Upper lobe of right lung (tissue), 1 donor: ENCODE results near the gene HSPBP1. TPM values are rescaled to one million over a fixed set of nuclear protein-coding genes. Genes with fewer than 3 reads are reported as not detected.

Source experiments
- ATAC-seq: fragments of 200-7000 bp; cut with Tn5 transposase; one replicate; pipeline ENCODE4 v1.9.1; 2020; ENCODE audit warnings: mild to moderate bottlenecking, moderate library complexity
- DNase-seq: peaks from one replicate; pipeline ENCODE4 v3.0.0-alpha.2; 2020
- H3K27ac ChIP-seq: fragments of 200-600 bp; one replicate; pipeline ENCODE4 v1.8.0; 2022
- H3K27me3 ChIP-seq: fragments of 200-600 bp; one replicate; pipeline ENCODE4 v1.8.0; 2022; ENCODE audit warnings: mild to moderate bottlenecking
- H3K36me3 ChIP-seq: fragments of 200-600 bp; one replicate; pipeline ENCODE4 v1.8.0; 2022
- H3K4me1 ChIP-seq: fragments of 200-600 bp; one replicate; pipeline ENCODE4 v1.8.0; 2022
- H3K4me3 ChIP-seq: fragments of 200-600 bp; one replicate; pipeline ENCODE4 v1.8.0; 2022; ENCODE audit warnings: mild to moderate bottlenecking
- H3K9me3 ChIP-seq: fragments of 200-600 bp; one replicate; pipeline ENCODE4 v1.8.0; 2022
- intact Hi-C: fragments of 100-400 bp; cut with DNase I; formaldehyde crosslinking; loops from one replicate; pipeline ENCODE4 v1.11.0; 2022
- total RNA-seq: library from RNA; stranded (reverse); fragmentation: NEBNext Ultra II Directional; extraction: Animal tissue kit (Norgen Biotek cat#: 25700); gene quantifications from one replicate; pipeline ENCODE4 v1.2.1, GENCODE V29; 2021
- TF ChIP-seq, protein P1 (sequence below): fragments of 200-600 bp; IDR thresholded peaks from one replicate; pipeline ENCODE4 v1.8.0; 2022; ENCODE audit warnings: antibody characterized with exemption
- donor health status: DM: no; HTN: yes; CAD: no; lungs with severe emphysema.

HSPBP1 gene
- total RNA-seq, 1 donor from 2014 or later = 19.7 TPM

GRCh38 chr19:55269299-55269698, 10.6 kb downstream of the HSPBP1 start:
- H3K27ac ChIP-seq = no peak overlapping the region
- no peaks in the 10 kb centered on the region for H3K27me3 ChIP-seq
- no peak overlapping the region for H3K4me3 ChIP-seq
- intact Hi-C loops = no loop called here
- peaks cover 21% of the 10 kb centered on the region for H3K36me3 ChIP-seq
- TF ChIP-seq, protein P1, sequence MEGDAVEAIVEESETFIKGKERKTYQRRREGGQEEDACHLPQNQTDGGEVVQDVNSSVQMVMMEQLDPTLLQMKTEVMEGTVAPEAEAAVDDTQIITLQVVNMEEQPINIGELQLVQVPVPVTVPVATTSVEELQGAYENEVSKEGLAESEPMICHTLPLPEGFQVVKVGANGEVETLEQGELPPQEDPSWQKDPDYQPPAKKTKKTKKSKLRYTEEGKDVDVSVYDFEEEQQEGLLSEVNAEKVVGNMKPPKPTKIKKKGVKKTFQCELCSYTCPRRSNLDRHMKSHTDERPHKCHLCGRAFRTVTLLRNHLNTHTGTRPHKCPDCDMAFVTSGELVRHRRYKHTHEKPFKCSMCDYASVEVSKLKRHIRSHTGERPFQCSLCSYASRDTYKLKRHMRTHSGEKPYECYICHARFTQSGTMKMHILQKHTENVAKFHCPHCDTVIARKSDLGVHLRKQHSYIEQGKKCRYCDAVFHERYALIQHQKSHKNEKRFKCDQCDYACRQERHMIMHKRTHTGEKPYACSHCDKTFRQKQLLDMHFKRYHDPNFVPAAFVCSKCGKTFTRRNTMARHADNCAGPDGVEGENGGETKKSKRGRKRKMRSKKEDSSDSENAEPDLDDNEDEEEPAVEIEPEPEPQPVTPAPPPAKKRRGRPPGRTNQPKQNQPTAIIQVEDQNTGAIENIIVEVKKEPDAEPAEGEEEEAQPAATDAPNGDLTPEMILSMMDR = no peak
- H3K4me1 ChIP-seq = no peaks in the 10 kb centered on the region
- ATAC-seq = no peak
- DNase-seq = no peak
- H3K9me3 ChIP-seq = no peaks in the 10 kb centered on the region

GRCh38 chr19:55266840-55267239, 13.1 kb downstream of the HSPBP1 start:
- DNase-seq (no peak), ATAC-seq (no peak)
- H3K4me1 ChIP-seq = no peaks in the 10 kb centered on the region
- no peak overlapping the region for H3K4me3 ChIP-seq
- no peak overlapping the region for H3K27ac ChIP-seq
- no peaks in the 10 kb centered on the region for H3K27me3 ChIP-seq
- H3K36me3 ChIP-seq = no peaks in the 10 kb centered on the region
- no peaks in the 10 kb centered on the region for H3K9me3 ChIP-seq
- intact Hi-C loops = no loop called here
- TF ChIP-seq, protein P1 = no peak

- no peaks in the 10 kb centered on the region for H3K36me3 ChIP-seq
- H3K27me3 ChIP-seq = no peaks in the 10 kb centered on the region
- no peaks in the 10 kb centered on the region for H3K9me3 ChIP-seq
- no peaks in the 10 kb centered on the region for H3K4me1 ChIP-seq
- intact Hi-C loops = no loop called here
- no peak overlapping the region for H3K4me3 ChIP-seq
- DNase-seq (no peak), ATAC-seq (no peak)
- no peak overlapping the region for H3K27ac ChIP-seq
- TF ChIP-seq, protein P1 = no peak
Measured at GRCh38 chr19:55266404-55266803, 13.5 kb downstream of the HSPBP1 start.

DNA sequence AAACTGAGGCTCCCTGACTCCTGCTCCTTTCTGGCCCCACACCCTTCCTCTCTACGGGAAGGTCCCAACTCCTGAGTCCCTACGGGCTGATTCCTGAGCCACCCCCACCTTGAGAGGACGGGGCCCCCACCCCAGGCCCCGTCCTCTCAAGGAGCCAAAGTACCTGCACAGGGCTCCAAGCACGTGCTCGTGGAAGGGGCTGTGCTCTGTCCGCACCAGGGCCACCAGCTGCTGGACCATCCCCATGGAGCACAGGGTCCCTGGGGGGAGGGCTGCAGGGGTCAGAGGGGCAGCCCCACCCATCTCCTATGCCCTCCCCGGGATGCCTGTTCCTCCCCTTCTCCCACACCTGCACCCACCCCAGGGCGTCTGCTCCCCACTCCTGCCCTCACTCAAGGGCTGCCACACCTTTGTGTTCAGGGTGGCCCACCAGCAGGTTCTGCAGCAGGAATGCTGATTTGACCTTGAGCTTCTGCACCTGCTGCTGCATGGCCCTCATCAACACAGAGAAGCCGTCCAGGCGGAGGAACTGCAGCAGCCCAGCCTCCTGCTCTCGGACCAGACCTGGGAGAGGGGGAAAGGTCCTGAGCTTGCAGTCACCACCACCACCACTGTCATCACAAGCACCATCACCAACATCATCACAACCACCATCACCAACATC, 14.1 kb downstream of the HSPBP1 start:
- Histone ChIP-seq H3K36me3 (no peaks in the 10 kb centered on the region), H3K27me3 (no peaks in the 10 kb centered on the region), H3K4me1 (no peaks in the 10 kb centered on the region), H3K4me3 (no peak overlapping the region), H3K27ac (no peak overlapping the region), H3K9me3 (no peaks in the 10 kb centered on the region)
- TF ChIP-seq, protein P1 = no peak
- intact Hi-C loops = no loop called here
- DNase-seq = no peak
- ATAC-seq = peak; percentile 13

- intact Hi-C loops = no loop called here
- H3K9me3 ChIP-seq = no peaks in the 10 kb centered on the region
- no peak overlapping the region for H3K4me3 ChIP-seq
- no peaks in the 10 kb centered on the region for H3K27me3 ChIP-seq
- ATAC-seq = peak; percentile 19
- peaks cover 2% of the 10 kb centered on the region for H3K4me1 ChIP-seq
- TF ChIP-seq, protein P1 = no peak
- no peak overlapping the region for H3K27ac ChIP-seq
- DNase-seq = no peak
- no peaks in the 10 kb centered on the region for H3K36me3 ChIP-seq
Measured at GRCh38 chr19:55265173-55265572, 14.7 kb downstream of the HSPBP1 start.

DNA sequence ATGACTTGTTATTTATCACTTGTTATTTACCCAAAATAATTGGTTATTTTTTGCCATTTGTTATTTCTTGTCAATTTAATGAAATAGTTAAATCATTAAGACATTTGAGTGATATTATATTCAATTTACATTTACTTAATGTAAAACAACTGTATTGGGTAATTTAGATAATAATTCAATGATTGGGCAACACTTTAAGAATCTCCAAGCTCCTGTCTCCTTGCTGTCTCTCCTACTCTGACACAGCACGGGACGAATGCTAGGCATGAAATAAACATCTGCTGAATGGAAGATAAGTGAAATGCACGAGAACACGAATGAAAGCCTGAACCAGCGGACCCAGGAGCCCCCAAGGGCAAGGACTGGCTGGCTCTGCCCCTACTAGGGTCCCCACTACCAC, 15.4 kb downstream of the HSPBP1 start:
- Histone ChIP-seq H3K36me3 (no peaks in the 10 kb centered on the region), H3K4me3 (no peak overlapping the region), H3K27ac (no peak overlapping the region), H3K27me3 (no peaks in the 10 kb centered on the region), H3K4me1 (peaks cover 8% of the 10 kb centered on the region), H3K9me3 (no peaks in the 10 kb centered on the region)
- intact Hi-C loops = no loop called here
- no peak for DNase-seq
- no peak for ATAC-seq
- TF ChIP-seq, protein P1 = no peak
